RPMI8226 (cell line): ENCODE results near the gene PREX1.
"Not testable (repeated sequence)": the region's sequence is repeated elsewhere in the genome, so short reads cannot be mapped to it uniquely, and the experiment has no call there.

ENCODE experiments used
- DNase-seq: peaks from one replicate; pipeline ENCODE4 v3.0.0-alpha.2; 2015

PREX1 gene

GRCh38 chr20:48825566-48825920 is 2.3 kb downstream of the PREX1 start:
- DNase-seq = no peak

DNA sequence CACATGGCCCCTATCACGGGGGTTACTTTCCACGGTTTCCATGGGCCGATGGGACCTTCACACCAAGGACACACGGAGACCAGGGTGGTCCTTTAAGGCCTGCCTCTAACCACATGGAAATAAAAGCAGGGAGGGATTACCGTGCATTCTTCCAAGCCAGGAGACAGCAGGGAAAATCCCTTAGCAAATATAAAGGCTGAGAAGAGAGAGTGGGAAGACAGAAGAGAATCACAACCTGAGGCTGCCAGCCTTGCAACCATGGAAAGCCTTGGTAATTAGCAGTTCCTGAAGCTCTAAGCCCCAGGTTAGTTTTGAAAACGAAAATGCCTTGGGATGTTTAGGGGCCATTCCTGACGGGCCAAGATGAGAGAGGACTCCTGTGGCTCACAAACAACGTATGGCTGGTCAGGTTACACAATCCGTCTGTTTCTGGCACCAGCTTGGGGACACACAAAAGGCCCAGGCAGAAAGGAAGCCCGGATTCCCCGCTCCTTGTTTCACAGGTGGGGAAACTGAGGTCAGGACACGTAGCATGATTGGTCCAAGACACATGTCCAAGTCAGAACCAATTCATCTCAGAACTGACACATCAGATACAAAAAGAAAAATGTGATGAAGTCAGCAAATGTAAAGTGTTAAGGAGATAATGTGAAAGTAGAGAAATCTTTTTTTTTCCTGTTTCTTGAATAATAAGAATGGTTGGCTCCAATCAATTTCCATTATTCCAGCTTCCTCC is 2.8 kb downstream of the PREX1 start:
- DNase-seq = no peak

GRCh38 chr20:48823960-48824498 is 3.8 kb downstream of the PREX1 start:
- DNase-seq = no peak

DNA sequence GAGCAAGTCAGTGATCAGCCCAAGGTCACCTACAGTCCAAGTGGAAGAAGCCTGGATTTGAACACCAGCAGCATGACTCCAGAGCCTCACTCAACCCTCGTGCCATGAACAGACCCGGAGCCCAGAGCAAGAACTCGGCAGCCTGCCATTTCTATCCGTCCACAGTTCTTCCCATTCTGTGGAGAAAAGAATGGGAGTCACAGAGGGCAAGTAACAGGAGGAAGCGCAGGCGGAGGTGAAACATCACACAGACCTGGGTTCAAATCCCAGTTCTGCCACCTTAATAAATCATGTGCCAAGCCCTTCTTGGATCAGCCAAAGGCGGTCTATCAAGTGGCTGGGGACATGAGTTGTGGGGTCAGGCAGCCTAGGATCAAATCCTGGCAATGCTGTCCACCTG is 4.3 kb downstream of the PREX1 start:
- no peak for DNase-seq

- no peak for DNase-seq
Observed at GRCh38 chr20:48822879-48823385, 4.9 kb downstream of the PREX1 start.

GRCh38 chr20:48822178-48822577 is 5.6 kb downstream of the PREX1 start:
- DNase-seq = no peak

DNA sequence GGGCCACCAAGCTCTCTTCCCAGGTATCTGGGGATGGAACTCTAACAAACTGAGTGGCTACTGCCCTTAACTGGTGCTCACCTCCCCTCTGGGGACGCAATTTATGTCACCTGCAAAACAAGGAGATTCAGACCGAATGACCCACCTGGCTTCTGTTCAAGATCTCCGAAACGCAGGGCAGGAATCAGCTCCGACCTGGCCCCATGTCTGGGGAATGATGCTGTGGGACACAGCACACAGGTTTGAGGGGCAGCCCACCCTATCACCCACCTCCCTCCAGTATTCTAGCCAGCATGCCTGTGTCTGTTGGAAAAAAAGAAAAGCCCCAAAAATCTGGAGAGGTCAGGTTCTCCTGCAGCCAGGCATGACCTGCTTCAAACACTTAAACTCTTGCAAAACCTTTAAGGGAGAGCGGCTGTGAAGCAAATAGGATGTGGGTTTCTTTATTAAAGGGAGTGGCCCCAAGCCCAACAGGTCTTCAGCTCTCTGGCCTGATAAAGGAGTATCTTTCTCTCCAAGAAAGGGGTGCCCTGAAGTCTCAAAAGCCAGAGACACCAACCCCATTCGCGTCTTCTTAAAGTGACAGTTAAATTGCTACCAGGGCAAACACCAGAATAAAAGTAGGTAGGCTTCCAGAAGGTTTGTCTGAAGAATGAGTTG is 6.4 kb downstream of the PREX1 start:
- no peak for DNase-seq

DNA sequence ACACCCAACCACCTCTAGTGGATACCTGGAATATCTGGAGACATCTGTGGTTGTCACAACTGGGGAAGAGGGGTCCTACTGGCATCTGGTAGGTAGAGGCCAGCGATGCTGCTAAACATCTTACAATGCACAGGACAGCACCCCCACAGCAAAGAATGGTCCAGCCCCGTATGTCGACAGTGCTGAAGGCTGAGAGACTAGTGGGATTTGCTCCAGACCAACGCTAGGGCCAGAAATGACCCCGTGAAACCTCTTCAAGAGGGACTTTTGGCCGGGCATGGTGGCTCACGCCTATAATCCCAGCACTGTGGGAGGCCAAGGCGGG is 7.2 kb downstream of the PREX1 start:
- no peak for DNase-seq

- no peak for DNase-seq
Observed at GRCh38 chr20:48819821-48820648, 7.8 kb downstream of the PREX1 start.

- DNase-seq = no peak
Observed at GRCh38 chr20:48819089-48819488, 8.7 kb downstream of the PREX1 start.

GRCh38 chr20:48818481-48818987 is 9.3 kb downstream of the PREX1 start:
- no peak for DNase-seq

DNA sequence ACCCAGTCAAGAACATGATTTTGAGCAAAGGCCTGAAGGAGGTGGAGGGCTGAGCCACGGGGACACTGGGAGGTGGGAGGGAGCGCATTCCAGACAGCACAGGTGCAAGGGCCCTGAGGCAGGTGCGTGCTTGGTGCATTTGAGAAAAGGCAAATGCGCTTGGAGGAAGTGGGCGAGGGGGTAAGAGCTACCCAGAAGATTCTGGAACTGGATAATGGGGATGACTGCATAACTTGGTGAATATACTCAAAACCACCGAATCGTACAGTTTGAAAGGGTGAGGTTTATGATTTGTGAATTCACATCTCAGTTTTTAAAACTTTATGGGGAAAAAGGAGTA is 9.8 kb downstream of the PREX1 start:
- no peak for DNase-seq

DNA sequence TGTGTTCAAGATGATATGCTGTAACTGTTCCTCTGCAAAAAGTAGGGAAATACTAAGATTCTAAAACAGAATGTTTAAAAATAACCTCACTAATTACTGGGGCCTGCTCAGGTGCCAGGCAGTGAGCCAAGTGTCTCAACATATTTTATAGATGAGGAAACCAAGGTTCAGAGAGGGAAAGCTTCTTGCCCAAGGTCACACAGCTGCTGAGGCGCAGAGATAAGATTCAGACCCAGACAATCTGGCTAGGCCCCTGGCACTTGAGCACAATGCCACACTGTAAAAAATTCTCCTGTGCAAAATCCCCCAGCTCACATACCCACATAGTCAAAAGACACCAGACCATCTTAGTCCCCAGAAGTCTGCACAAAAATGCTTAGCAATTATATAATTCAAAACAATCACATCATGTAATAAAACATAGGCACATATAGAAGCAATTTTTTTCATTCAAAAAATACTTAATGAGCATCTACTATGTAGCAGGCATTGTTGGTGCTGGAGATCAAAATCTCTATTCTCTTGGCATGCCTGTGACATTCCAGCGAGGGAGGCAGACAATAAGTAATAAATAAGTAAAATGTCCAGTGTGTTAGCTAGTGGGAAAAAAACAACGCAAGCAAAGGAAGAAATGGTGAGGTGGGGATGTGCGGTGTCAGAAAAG is 10.3 kb downstream of the PREX1 start:
- DNase-seq = no peak

- DNase-seq = no peak
Observed at GRCh38 chr20:48816282-48817205, 11.3 kb downstream of the PREX1 start.

GRCh38 chr20:48815537-48815936 is 12.3 kb downstream of the PREX1 start:
- DNase-seq = no peak

DNA sequence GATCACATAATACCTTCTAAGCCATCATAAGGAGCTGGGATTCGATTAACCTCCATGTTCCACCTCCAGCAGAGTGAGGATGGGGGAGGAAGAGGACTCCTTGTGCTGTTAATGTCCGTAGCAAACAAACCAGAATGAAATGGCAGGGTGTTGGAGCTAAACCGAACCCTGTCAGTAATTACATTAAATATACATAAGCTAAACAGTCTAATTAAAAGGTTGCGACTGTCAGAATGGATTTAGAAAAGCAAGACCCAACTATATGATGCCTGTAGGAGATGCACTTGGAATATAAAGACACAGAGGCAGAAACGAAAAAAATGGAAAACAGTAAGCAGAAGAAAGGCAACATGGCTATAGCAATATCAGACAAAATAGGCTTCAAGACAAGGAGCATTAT is 13.2 kb downstream of the PREX1 start:
- DNase-seq = no peak

DNA sequence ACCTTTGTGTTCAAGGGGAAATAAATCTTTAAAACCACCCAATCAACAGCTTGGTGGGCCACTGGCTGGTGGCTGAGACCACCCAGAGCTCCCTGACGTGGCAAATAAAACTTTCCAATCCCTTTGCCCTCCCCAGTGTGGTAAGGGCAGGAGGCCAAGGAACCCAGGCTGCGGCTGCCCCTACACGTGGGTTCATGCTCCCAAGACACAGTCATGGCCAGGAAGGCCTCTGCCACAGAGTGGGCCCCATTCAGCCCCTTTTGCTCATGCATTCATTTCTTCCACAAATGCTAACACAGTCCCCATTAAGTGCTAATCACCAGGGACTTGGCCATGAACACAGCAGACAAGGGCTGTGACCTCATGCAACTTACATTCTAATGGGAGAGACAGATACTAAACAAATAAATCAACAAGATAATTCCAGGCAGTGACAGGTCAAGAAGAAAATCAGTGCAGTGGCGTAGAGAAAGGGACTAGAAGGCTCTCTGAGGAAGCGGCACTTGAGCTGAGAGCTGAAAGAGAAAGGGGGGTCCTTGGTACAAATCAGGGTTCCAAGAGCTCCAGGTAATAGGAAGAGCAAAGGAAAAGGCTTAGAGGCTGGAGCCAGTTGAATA is 13.8 kb downstream of the PREX1 start:
- DNase-seq = no peak

- no peak for DNase-seq
Observed at GRCh38 chr20:48813446-48813747, 14.4 kb downstream of the PREX1 start.

- DNase-seq = no peak
Observed at GRCh38 chr20:48812600-48813445, 15.0 kb downstream of the PREX1 start.

DNA sequence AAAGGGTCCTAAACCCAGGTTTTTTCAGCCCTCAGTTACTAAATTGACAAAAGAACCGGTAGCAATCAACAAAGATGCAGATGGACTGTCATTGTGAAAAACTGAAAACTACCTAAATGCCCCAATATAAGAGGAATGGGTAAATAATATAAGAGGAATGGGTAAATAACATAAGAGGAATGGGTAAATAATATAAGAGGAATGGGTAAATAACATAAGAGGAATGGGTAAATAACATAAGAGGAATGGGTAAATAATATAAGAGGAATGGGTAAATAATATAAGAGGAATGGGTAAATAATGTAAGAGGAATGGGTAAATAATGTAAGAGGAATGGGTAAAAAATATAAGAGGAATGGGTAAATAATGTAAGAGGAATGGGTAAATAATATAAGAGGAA is 15.7 kb downstream of the PREX1 start:
- DNase-seq = not testable (repeated sequence)

DNA sequence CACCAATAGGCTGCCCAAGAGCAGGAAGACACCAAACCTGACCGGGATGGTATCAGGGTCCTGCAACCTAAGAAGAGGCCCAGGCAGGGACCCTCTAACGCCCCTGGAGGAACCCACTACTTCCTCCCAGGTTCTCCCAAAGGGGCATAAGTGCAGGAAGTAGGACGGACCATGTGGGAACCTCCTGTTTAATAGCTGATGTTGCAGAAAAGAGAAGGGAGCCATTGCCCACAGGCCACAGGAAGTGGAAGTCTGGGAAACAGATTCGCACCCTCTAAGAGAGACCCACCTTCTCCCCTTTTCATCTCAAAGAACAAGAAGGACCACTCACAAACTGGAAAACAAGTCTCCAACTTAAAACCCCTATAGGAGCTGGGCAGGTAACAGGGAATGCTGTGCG is 18.1 kb downstream of the PREX1 start:
- no peak for DNase-seq
